GM18499 (cell line): ENCODE data around the gene CCDC68.

Experiments
- ATAC-seq: cut with Tn5 transposase; IDR thresholded peaks from one replicate; pipeline ENCODE4 v1.9.1; 2021; ENCODE audit warnings: moderate number of reproducible peaks; ENCODE audit not compliant: insufficient read depth, unreplicated experiment

The CCDC68 gene

GRCh38 chr18:54924948-54925347 lies 34.3 kb downstream of the CCDC68 start:
- no peak for ATAC-seq

GRCh38 chr18:54923339-54923956 lies 35.8 kb downstream of the CCDC68 start:
- ATAC-seq = no peak

GRCh38 chr18:54919412-54919811 lies 39.8 kb downstream of the CCDC68 start:
- ATAC-seq = no peak

GRCh38 chr18:54918060-54918459 lies 41.2 kb downstream of the CCDC68 start:
- no peak for ATAC-seq

- no peak for ATAC-seq
Observed at GRCh38 chr18:54916507-54916906, 42.8 kb downstream of the CCDC68 start.

- ATAC-seq = no peak
Observed at GRCh38 chr18:54914816-54915215, 44.4 kb downstream of the CCDC68 start.

- ATAC-seq = no peak
Observed at GRCh38 chr18:54911551-54911950, 47.7 kb downstream of the CCDC68 start.

- no peak for ATAC-seq
Observed at GRCh38 chr18:54910161-54910919, 48.9 kb downstream of the CCDC68 start.

- no peak for ATAC-seq
Observed at GRCh38 chr18:54909538-54909937, 49.7 kb downstream of the CCDC68 start.

GRCh38 chr18:54906331-54907185 lies 52.7 kb downstream of the CCDC68 start:
- ATAC-seq = no peak

GRCh38 chr18:54905629-54906028 lies 53.6 kb downstream of the CCDC68 start:
- no peak for ATAC-seq

GRCh38 chr18:54904581-54904980 lies 54.7 kb downstream of the CCDC68 start:
- ATAC-seq = no peak

- no peak for ATAC-seq
Observed at GRCh38 chr18:54900290-54900689, 59.0 kb downstream of the CCDC68 start.

GRCh38 chr18:54899500-54899899 lies 59.8 kb downstream of the CCDC68 start:
- ATAC-seq = no peak

GRCh38 chr18:54888933-54889332 lies 70.3 kb downstream of the CCDC68 start:
- no peak for ATAC-seq

GRCh38 chr18:54888378-54888777 lies 70.9 kb downstream of the CCDC68 start:
- no peak for ATAC-seq

- ATAC-seq = no peak
Observed at GRCh38 chr18:54883816-54884604, 75.3 kb downstream of the CCDC68 start.

GRCh38 chr18:54882318-54882717 lies 76.9 kb downstream of the CCDC68 start:
- no peak for ATAC-seq

- no peak for ATAC-seq
Observed at GRCh38 chr18:54881229-54881768, 78.0 kb downstream of the CCDC68 start.
